Astrocyte (in vitro differentiated cells and primary cell): ENCODE results near the gene CDK3.

Experiments used
- CTCF ChIP-seq: IDR thresholded peaks from 2 replicates; pipeline ENCODE4 v1.5.1; 2011; ENCODE audit warnings: low read depth, mild to moderate bottlenecking, inconsistent platforms, low read length, moderate library complexity; ENCODE audit not compliant: insufficient read depth
- EZH2 ChIP-seq: IDR thresholded peaks from 2 replicates; pipeline ENCODE4 v1.6.1; 2012; ENCODE audit warnings: mild to moderate bottlenecking, low read length, inconsistent platforms; ENCODE audit not compliant: insufficient read depth

- TF ChIP-seq CTCF (no peak), EZH2 (no peak)
Observed at GRCh38 chr17:75979705-75980187, 20.9 kb upstream of the CDK3 start.
